SIG-M5 treated with dmso at 0.1 percent for 504 hours (cell line): ENCODE results near the gene DPYSL3.
"Not testable (repeated sequence)": the region's sequence is repeated elsewhere in the genome, so short reads cannot be mapped to it uniquely, and the experiment has no call there.

Experiments used
- DNase-seq: peaks from one replicate; lab custom pipeline; 2025; ENCODE audit not compliant: unreplicated experiment; lab: John Stamatoyannopoulos, UW

DPYSL3 gene

DNA sequence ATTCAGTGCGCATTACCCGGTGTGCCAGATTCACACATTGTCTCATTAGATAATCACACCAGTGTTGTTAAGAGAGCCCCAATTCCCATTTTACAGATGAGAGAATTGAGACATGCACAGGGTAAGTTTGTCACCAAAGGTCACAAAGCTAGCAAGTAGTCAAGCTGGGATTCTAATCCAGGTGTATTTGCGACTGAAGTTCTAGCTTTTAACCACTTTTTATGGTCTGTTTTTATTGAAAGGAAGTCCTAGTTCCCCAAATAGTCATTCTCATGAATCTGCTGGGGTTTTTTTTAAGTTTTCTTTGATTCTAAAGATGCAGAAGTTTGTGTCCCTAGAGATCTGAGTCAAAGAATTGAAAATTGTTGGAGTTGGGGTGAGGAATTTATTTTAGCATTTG is 136.5 kb downstream of the DPYSL3 start:
- DNase-seq = no peak

DNA sequence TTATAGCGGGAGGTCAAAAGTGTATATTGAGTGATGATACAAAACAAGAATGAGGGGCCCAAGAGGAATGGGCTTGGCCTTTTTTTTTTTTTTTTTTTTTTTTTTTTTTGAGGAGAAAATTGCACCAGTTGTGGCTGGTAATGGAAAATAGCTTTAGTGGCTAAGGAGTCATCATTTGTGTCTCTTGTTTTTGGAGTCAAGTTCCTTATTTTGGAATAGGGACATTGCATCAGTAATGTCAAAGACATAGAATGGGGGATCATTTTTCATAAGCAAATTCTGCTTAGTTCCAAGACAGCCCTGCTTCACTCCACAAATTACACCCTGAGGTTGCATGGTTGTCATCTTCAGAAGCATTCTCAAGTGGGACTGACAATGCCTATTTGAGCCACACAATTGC is 137.7 kb downstream of the DPYSL3 start:
- DNase-seq = no peak

DNA sequence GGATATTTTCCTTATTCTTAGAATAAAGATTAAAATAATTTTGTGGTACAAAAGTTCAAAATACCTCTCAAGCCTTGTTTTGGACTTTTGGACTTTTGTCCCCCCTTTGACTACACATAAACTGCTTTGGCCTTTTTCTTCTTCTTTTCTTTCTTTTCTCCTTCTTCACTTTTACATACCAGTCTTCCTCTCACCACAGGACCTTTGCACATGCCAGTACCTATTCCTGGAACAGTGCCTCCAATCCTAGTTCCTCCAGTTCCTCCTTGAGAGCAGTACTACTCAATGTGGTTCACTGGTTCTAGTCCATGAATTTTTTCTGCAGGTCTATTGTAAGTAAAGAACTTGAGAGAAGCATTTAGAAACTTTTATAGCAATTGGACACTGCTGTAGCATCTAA is 138.6 kb downstream of the DPYSL3 start:
- DNase-seq = no peak

DNA sequence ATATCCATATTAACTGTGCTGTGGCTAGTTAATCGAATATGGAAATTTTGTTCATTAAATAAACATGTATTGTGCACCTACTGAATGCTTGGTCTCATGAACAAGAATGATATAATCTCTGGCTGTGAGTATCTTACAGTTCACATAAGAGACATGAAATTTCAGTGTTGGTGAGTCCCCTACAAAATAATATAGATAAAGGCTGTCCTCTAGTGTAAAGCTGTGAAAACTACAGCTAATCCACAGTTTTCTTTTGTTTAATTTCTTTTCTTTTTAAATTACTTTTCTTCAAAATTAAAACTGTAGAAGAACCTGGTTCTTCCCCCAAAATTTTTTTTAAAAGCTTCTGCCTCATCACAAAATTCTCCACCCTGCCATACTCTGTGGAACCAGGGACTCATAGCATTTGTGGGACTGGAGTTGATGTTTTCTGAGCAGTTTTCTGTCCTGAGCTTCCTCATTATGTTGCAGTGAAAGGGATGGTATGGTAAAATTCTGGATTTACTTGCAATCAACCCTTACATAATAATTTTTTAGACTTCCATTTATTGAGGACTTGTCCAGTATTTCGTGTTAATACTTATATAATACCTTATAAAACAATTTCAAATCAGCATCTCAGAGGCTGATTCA is 140.0 kb downstream of the DPYSL3 start:
- peak; percentile 18 for DNase-seq

DNA sequence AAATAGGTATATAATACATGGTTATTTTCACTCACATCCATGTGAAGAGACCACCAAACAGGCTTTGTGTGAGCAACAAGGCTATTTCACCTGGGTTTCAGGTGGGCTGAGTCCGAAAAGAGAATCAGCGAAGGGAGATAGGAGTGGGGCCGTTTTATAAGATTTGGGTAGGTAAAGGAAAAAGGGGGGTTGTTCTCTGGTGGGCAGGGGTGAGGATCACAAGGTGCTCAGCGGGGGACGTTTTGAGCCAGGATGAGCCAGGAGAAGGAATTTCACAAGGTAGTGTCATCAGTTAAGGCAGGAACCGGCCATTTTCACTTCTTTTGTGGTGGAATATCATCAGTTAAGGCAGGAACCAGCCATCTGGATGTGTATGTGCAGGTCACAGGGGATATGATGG is 142.5 kb downstream of the DPYSL3 start:
- DNase-seq = not testable (repeated sequence)

DNA sequence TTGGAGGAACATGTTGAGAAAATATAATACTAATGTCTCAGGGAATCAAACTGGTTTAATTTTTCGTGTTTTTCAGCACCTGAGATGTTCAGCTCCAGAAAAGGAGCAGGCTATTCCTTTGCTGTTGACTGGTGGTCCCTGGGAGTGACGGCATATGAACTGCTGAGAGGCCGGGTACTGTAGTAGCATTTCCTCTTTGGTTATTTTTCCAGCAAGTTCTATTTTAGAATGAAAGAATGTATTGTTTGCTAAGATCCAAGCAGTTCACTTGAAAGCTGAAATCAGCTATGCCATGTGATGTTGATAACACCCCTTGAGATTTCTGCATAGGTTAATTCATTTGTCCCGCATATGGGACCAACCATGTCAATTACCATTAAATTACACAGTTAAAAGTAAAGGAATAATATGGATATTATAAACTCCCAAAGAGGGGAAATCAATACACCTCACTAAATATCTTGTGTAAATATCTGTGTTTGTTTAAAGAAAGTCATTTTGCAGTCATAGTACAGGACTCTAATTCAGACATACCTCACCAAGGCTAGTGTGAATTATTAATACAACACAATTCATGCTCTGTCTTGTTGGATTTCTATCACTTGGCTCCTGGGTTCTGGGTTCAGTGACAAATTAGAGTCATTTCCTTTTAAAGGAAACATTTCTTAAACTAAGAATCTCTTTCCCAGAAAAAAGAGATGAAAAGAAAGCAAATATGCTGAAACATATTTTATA is 148.3 kb downstream of the DPYSL3 start:
- no peak for DNase-seq

DNA sequence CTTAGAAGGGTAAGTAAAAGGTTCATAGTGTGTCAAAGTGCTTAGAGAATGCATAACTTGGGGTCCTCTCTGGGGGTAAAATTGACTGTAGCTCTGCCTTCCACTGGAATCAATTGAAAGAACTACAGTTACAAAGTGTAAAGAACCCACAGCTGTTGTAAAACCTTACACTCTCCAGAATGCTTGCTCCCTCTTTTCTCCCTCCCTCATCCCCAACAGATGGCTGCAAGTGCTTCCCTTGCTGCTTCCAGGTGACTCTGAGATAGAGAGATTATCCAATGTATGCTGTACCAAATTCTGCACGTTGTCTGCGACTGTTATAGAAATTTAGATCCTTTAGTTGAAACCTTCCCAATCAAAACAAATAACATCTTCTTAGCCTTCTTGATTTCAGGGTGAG is 149.1 kb downstream of the DPYSL3 start:
- no peak for DNase-seq

DNA sequence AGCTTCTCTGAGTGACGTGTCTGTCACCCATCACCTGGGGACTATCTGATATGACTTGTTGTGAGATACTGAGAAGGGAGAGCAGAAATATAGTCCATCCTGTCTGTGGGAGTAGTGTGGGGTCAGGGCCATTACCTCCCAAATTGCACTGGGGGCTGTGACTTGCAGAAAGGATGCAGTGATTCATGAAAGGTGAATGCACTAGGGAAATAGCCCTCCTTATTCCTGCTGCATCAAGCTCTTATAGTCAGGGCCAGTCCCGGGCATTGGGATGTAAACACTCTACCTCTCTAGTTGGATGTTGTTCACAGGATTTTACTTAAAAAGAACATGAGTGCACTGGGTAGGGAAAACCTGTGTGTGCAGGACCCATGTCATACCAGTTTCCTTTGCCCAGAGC is 150.3 kb downstream of the DPYSL3 start:
- no peak for DNase-seq

DNA sequence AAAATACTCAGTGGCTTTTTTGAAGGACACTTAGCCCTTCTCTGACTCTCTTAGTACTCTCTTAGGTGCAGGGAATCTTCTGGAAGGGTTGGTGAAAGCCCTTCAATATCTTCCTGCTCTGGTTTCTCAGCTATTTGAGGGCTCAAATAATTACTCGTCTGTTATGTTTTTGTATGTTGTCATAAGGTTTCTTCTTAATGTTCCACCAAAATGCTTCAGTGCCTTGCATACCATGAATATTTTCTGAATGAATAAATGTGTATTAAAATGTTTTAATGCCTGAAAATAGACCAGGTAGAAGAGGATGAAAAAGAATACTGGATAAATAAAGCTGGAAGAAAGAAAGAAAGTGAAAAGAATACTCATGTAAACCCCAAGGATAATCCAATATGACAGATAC is 150.8 kb downstream of the DPYSL3 start:
- no peak for DNase-seq

DNA sequence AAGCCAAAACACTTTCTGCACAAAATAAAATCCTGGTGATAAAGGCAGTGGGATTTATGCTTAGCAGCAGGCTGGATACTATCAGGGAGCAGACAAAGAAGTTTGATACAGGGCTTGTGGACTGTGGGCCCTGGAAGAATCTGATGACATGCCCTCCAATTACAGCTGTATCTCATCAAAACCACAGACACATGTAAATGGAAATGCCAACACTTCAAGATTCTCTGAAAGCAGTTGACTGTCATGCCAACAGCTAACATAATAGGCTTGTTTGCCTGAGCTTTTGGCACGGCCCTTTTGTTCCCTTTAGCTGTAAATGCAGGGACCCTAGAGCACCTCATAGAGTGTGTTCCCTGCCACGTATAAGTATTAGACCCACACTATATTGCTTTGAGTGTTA is 160.6 kb downstream of the DPYSL3 start:
- no peak for DNase-seq

DNA sequence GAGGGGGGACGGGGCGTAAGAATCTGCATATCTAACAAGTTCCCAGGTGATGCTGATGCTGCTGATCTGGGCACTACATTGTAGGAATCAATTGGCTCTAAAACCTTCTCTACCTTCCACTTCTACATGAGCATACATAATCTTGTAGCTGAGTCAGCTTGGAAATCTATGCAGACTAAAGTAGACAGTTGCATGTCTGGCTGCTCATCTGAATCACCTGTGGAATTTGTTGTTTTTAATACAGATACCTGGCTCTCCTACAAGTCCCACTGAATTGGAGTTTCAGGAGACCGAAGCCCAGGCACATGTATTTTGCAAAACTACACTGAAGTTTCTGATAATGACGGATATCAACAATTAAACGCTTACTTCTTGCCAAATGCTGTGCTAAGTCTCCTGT is 161.4 kb downstream of the DPYSL3 start:
- DNase-seq = no peak

DNA sequence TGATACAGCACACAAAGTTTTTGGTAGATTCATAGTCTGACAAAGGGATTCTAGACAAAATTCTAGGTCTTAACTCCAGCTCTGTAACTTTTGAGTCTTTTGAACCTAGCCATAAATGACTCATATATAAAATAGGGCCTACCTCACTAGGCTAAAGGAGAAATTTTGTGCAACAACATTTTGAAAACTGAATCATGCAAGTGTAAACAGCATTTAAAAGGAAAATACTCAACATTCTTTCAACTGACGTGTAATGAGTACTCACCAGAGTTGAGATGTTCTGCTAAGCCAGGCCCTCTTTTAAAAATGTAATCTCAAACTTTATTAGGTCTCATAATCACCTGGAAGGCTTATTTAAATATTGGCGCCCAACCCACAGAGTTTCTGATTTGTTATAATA is 161.8 kb downstream of the DPYSL3 start:
- DNase-seq = no peak

DNA sequence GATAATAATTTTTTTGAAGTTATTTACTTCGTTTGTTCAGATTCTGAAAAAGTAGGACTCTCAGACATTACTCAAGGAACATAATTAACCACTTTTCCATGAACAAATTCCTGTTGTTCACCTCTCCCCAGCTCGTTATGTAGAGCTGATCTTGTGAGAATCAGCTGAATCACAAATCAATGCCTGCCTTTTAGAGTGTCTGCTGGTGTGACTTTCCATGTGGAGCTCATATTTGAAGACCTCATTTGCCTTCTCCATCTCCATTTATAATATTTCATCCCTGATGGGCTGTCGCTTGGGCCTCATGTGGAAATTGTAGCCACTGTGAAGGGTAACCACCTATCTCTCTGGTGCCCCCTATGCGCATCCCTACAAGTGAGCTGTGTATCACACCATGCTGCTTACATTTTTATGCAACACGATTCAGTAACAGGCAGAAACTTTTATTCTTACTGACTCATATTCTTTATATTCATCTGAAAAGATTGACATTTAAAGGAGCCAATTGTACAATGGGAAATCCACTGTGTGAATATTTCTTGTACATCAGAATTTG is 163.8 kb downstream of the DPYSL3 start:
- no peak for DNase-seq

DNA sequence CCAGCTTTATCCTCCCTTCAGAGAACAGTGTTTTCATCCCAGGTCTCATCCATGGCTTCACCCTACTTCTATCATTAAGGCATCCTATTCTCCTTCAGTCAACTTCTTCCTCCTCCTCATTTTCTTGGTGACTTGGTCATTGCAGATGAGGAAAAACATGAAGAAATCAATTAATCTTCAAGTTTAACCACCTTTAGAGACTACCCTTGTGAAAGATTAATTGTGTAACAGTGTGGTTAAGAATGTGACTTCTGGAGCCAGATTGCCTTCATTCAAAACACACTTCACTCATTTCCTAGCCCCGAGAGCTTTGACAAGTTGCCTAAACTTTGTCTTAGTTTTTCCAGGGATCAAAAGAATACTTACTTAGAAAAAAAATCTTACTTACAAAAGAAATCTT is 165.0 kb downstream of the DPYSL3 start:
- no peak for DNase-seq

DNA sequence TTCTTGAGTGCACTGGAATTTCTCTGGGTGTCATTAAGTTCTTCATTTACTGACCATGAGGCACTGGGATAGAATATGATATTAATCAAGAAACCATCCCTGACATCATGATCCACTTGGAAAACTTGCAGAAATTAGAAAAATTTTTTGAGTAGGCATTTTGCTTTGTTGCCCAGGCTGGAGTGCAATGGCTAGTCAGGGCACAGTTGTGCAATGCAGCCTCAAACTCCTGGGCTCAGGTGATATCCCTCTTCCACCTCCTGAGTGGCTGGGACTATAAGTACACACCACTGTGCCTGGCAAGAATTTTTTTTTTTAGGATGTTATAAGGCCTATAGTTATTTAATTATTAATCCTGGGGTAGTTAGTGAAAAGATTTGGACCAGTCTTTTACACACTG is 168.5 kb downstream of the DPYSL3 start:
- DNase-seq = no peak

DNA sequence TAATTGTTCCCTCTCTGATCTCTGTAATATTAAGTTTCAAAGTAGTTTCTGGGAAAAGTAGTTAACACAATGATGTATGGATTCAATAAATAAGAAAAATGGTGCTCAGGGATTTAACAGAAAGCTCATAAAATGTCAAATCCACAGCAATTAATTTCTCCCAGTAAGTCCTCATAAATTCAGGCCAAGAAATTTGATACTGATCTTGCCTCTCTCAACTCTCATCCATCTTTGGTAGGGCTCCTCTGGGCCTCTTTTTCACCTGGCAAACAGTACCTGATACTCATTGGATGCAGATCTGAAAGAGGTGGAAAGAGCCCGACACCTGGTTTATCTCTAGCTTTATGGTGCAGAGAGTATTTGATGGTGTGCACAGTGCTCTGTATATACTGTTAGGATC is 168.9 kb downstream of the DPYSL3 start:
- no peak for DNase-seq
